ENCODE data around the gene CHD6.

DNA sequence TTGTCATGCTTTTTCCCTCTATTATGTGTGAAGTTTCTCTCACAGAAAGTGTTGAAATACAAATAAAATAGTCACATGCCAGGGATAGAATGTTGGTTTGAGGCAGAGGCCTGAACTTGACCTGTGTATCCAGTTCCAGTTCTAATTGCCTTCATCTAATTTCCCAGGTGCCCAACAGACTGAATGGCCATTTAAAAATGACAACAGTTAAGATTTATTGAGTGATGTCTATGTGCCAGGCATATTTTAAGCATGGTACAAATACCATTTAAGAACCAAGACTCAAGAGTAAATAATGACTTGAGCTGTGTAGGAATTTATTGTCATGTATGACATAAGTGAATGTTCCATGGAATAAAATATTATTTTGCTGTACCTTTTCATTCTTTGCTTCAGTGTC, 163.9 kb downstream of the CHD6 start:
- TF ChIP-seq, protein P1, sequence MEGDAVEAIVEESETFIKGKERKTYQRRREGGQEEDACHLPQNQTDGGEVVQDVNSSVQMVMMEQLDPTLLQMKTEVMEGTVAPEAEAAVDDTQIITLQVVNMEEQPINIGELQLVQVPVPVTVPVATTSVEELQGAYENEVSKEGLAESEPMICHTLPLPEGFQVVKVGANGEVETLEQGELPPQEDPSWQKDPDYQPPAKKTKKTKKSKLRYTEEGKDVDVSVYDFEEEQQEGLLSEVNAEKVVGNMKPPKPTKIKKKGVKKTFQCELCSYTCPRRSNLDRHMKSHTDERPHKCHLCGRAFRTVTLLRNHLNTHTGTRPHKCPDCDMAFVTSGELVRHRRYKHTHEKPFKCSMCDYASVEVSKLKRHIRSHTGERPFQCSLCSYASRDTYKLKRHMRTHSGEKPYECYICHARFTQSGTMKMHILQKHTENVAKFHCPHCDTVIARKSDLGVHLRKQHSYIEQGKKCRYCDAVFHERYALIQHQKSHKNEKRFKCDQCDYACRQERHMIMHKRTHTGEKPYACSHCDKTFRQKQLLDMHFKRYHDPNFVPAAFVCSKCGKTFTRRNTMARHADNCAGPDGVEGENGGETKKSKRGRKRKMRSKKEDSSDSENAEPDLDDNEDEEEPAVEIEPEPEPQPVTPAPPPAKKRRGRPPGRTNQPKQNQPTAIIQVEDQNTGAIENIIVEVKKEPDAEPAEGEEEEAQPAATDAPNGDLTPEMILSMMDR (IDR thresholded peaks at IDR 0.05), result no peak
- no peak for TF ChIP-seq POLR2A (IDR thresholded peaks at IDR 0.05)

Measured in uterus (tissue), 2 donors.